Bronchial epithelial cell (primary cell): ENCODE measurements around the gene HORMAD2. TPM values are rescaled to one million over a fixed set of nuclear protein-coding genes. Genes with fewer than 3 reads are reported as not detected.
"Not testable (repeated sequence)": the region's sequence is repeated elsewhere in the genome, so short reads cannot be mapped to it uniquely, and the experiment has no call there.

Experiments used
- DNase-seq: peaks from one replicate; pipeline ENCODE4 v3.0.0-alpha.2; 2010; ENCODE audit warnings: low read depth
- FAIRE-seq: peaks from 2 replicates; lab custom pipeline; 2011; peaks lifted over from hg19 to GRCh38; lab: Jason Lieb, UNC
- H3K27me3 ChIP-seq: 2 replicates; pipeline ENCODE4 v1.5.1; 2011; ENCODE audit warnings: low read length; ENCODE audit not compliant: control insufficient read depth, insufficient read depth
- H3K36me3 ChIP-seq: 2 replicates; pipeline ENCODE4 v1.5.1; 2011; ENCODE audit warnings: low read length; ENCODE audit not compliant: control insufficient read depth, insufficient read depth
- H3K4me3 ChIP-seq: 2 replicates; pipeline ENCODE4 v1.5.1; 2011; ENCODE audit warnings: mild to moderate bottlenecking, low read depth, low read length, control low read depth
- CTCF ChIP-seq: IDR thresholded peaks from 2 replicates; pipeline ENCODE4 v1.5.1; 2011; ENCODE audit warnings: mild to moderate bottlenecking, moderate library complexity, low read length, control low read depth, inconsistent platforms; ENCODE audit not compliant: insufficient read depth, severe bottlenecking
- total RNA-seq: library from RNA; depleted of rRNA; stranded (reverse); fragments of >200 nt; gene quantifications from 2 replicates; pipeline ENCODE4 v1.2.1, GENCODE V29; 2014

The HORMAD2 gene
- total RNA-seq, 1 donor from 2014 or later = not detected

GRCh38 chr22:30047364-30047738 lies 32.9 kb upstream of the HORMAD2 start:
- Histone ChIP-seq H3K36me3 (no peaks in the 10 kb centered on the region), H3K4me3 (no peak overlapping the region), H3K27me3 (no peaks in the 10 kb centered on the region)
- TF ChIP-seq CTCF = no peak
- DNase-seq = no peak
- no peak for FAIRE-seq

GRCh38 chr22:30048681-30049080 lies 31.6 kb upstream of the HORMAD2 start:
- DNase-seq (no peak), FAIRE-seq (no peak)
- Histone ChIP-seq H3K27me3 (no peaks in the 10 kb centered on the region), H3K36me3 (no peaks in the 10 kb centered on the region), H3K4me3 (no peak overlapping the region)
- no peak for TF ChIP-seq CTCF

- Histone ChIP-seq H3K36me3 (no peaks in the 10 kb centered on the region), H3K27me3 (no peaks in the 10 kb centered on the region), H3K4me3 (no peak overlapping the region)
- no peak for TF ChIP-seq CTCF
- FAIRE-seq (no peak), DNase-seq (no peak)
Measured at GRCh38 chr22:30054067-30054763, 26.0 kb upstream of the HORMAD2 start.

- FAIRE-seq = no peak
- Histone ChIP-seq H3K4me3 (no peak overlapping the region), H3K36me3 (no peaks in the 10 kb centered on the region), H3K27me3 (no peaks in the 10 kb centered on the region)
- no peak for TF ChIP-seq CTCF
- DNase-seq = no peak
Measured at GRCh38 chr22:30054764-30055069, 25.5 kb upstream of the HORMAD2 start.

- Histone ChIP-seq H3K36me3 (no peaks in the 10 kb centered on the region), H3K4me3 (no peak overlapping the region), H3K27me3 (no peaks in the 10 kb centered on the region)
- DNase-seq (no peak), FAIRE-seq (no peak)
- TF ChIP-seq CTCF = no peak
Measured at GRCh38 chr22:30056015-30056414, 24.2 kb upstream of the HORMAD2 start.

GRCh38 chr22:30057375-30057774 lies 22.9 kb upstream of the HORMAD2 start:
- no peaks in the 10 kb centered on the region for H3K36me3 ChIP-seq
- FAIRE-seq (no peak), DNase-seq (no peak)
- no peaks in the 10 kb centered on the region for H3K27me3 ChIP-seq
- H3K4me3 ChIP-seq = no peak overlapping the region
- TF ChIP-seq CTCF = no peak

- DNase-seq = peak; percentile 76
- H3K36me3 ChIP-seq, H3K27me3 ChIP-seq, FAIRE-seq, H3K4me3 ChIP-seq: not testable (repeated sequence)
Measured at GRCh38 chr22:30059346-30060020, 20.8 kb upstream of the HORMAD2 start.

GRCh38 chr22:30061094-30061493 lies 19.2 kb upstream of the HORMAD2 start:
- H3K27me3 ChIP-seq, H3K36me3 ChIP-seq, DNase-seq, FAIRE-seq, H3K4me3 ChIP-seq: not testable (repeated sequence)
